ENCODE measurements around the gene OLFML1.

DNA sequence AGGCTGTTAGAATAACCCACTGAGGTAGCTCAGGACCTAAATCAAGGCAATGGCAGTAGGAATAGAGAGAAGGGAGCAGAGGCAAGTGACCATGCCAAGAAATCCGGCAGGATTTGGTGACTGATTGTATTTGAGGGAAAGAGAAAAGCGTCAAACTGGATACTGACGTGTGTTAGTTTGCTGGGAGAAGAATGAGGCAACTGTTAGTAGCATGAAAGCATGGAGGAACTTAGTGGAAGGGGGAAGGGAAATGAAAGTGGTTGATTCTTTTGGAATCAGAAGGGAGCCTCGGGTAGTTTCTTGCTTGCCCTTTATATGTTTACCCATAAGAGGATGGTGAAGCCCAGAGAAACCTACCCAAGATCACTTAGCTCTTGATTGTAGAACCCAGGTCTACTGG, 36.8 kb downstream of the OLFML1 start:
- TF ChIP-seq, protein P1, sequence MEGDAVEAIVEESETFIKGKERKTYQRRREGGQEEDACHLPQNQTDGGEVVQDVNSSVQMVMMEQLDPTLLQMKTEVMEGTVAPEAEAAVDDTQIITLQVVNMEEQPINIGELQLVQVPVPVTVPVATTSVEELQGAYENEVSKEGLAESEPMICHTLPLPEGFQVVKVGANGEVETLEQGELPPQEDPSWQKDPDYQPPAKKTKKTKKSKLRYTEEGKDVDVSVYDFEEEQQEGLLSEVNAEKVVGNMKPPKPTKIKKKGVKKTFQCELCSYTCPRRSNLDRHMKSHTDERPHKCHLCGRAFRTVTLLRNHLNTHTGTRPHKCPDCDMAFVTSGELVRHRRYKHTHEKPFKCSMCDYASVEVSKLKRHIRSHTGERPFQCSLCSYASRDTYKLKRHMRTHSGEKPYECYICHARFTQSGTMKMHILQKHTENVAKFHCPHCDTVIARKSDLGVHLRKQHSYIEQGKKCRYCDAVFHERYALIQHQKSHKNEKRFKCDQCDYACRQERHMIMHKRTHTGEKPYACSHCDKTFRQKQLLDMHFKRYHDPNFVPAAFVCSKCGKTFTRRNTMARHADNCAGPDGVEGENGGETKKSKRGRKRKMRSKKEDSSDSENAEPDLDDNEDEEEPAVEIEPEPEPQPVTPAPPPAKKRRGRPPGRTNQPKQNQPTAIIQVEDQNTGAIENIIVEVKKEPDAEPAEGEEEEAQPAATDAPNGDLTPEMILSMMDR (IDR thresholded peaks at IDR 0.05), result no peak
- no peak for TF ChIP-seq POLR2A (IDR thresholded peaks at IDR 0.05)

Measured in right lobe of liver (tissue), 4 donors.